HG03039 (cell line): ENCODE results near the gene RRBP1.

ENCODE experiments used
- ATAC-seq: cut with Tn5 transposase; IDR thresholded peaks from one replicate; pipeline ENCODE4 v1.9.1; 2021; ENCODE audit warnings: mild to moderate bottlenecking, moderate library complexity; ENCODE audit not compliant: unreplicated experiment

The RRBP1 gene

DNA sequence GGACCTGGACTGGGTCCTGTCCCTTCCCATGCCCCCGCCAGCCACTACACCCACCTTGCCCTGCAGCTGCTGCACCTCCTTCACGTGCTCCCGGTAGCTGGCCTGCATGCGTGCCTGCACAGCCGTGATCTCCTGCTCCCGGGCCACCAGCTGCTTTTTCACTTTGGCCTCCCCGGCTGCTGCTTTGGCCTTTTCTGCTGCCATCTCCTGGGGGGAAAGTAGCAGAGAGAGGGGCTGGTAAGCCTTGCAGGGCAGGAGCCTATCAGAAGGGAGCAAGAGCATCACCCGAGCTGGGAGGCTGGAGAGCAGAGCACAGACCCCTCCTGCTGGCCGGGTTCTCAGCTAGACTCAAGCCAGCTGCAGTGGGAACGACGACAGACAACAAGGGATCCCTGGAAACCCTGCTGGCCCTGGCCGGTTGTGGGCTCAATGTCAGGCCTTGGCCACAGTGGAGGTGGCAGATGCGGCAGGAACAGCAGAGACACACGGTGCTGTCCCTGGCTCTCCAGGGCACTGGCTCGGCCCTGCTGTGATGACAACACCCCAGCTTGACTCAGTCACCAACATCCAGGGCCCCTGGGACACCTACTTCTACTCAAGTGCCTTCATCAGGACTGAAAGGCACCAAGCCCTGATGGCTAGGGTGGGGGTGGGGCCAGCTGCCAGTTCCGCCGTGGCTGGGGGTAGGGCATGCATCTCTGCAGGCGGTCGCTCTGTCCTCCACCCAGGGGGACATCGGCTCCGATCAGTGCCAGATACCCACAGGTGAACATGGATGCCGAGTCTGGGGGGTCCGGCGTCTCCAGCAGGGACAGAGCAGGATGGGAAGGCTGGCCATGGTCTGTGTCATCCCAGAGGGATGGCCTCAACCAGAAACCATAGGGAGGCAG, 45.3 kb downstream of the RRBP1 start:
- no peak for ATAC-seq

DNA sequence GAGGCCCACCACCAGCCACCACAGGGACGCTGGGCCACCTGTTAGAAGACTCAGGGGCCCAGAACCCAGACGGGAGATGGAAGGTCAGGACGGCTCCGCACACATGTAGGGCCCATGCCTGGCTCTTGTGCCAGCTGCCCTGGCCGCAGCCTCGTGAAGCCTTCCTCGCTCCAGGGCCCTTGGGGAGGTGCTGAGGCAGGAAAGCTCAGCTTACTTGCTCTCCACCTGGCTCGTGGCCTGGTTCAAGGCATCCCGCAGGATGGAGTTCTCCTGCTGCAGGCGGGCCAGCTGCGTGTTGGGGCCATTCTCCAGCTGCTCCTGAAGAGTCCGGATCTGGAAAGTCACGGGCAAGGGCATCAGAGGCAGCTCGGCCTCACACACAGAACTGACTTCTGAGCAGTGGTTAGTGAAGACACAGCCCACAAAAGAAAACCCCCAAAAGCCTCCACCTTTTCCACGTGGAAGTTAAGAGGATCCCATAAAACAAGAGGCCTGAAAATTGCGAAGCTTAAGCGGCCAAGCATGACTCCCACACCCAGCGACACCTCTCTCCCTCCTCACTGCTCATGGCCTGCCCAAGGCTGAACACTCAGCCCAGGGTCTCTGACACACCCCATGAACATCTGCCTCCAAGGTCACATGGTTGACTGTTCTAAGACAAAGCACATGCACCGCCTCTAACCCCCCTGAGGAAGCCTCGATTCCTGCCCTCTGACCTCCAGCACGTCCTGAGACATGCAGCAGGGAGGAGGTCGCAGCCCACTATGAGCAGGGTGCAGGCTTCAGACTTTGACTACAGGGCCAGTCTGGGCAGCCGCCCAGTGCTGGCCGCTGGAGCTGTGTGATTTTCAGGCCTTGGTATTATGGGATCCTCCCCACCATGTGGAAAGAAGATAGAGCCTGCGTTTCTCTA, 46.5 kb downstream of the RRBP1 start:
- ATAC-seq = no peak

DNA sequence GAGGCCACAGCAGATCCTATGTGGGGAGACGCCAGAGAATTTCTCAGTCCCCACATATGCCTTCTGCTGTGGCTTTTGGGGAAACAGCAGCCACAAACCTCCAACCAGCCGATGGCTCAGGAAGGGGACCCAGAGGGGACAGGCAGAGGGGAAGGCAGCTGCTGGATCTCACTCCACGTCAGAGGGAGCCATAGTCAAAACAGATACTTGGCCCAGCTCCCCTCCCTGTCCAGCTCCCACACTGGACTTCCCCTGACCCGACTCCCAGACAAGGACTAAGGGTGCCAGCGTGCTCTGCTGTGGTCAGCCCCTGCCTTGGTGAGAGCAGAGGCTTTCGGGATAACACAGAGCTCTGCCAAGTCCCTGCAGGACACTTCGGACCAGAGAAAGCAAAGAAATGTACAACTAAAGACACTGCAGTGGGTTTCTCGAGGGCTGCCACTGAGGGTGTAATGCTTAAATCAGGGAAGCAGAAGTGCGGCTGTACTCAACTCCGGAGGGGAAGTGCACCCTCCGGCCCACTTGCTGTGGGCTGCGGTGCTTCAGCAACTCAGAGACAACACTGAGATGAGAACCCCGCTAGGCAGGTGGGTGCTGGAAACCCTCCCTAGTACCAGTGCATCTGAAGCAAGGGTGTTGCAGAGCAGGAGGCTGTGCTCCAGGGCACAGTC, 47.2 kb downstream of the RRBP1 start:
- no peak for ATAC-seq

DNA sequence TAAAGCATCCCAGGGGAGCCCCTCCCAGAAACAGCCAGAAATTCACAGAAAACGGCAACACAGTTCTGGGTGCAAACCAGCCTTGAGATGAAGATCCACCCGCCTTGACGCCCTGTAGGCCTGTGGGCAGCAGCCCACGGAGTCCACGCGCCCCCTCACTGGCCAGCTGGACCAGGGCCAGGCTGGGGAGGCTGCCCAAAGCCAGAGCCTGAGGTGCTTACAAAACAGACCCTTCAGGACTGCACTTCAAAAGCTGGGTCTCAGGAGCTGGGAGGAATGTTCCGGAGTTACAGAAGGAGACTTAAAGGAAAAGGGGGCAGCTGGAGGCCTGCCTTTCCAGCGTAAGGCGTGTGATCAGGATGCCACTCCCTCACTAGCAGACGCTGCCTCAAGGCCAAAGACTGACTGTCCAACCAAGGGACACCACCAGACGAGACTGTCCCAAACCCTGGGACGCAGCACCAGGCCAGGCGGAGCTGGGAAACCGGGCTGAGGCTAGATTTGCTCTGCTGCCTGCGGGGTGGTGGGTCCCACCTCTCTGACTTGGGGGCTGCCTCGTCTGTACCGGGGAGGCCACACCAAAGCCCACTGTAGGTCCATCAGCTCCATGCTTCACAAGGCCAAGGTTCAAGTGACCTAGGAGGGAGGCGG, 48.1 kb downstream of the RRBP1 start:
- ATAC-seq = no peak

DNA sequence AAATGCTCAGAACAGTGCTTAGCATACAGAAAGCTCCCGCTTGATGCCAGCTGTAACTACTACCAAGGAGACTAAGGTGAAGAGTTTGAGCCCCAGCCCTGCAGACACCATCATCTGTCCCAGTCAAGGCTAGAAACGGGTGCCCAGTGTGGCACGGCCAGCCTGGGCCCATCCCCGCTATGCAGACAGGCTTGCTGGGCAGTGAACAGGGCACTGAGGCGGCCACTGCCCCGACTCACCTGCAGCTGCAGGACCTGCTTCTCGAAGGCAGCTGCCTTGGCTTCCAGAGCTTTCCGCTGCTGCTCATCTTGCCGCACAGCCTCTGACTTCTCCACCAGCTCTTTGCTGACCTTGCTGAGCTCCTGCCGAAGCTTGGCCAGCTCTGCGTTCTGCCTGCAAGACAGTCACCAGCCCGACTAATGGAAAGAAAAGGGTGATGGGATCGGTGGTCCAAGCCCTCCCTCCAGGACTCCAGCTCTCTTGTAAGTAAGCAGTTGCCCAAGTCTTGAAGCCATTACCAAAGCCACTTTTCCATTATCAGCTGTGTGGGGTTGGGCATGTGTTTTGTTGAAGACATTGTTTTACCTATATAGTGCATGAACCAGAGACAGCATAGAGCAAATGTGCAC, 48.7 kb downstream of the RRBP1 start:
- ATAC-seq = no peak

DNA sequence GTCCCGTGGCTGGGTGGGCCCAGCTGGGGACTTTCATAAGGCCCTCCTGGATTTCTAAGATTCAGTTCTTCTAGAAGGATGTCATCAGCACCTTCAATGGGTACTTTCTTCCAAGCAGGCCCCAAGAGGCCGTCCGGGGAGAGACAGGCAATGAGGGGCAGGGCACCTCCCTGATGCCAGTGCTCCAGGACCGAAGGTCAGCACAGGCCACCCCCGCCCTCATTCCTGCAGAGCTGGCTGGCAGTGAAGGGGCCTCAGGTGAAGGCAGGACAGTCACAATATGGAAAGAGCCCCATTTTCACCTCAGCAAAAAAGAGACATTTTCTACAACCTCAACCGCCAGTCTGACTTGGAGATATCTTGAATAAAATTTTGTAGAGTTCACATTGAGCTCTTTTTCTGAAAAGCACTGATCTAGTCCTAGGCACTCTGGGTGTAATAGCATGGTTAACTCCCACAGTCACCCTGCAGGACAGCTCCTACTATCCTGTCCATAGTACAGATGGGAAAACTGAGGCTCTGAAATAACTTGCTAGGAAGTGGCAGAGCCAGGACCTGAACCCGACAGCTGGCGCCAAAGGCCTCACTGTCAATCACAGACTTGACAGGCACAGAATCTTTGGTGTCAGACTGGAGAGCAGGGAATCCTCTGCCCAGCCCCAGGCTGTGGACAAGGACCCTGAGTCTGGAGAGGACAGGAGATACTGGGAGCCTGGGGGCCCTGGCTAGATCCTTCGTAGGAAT, 50.3 kb downstream of the RRBP1 start:
- ATAC-seq = no peak

DNA sequence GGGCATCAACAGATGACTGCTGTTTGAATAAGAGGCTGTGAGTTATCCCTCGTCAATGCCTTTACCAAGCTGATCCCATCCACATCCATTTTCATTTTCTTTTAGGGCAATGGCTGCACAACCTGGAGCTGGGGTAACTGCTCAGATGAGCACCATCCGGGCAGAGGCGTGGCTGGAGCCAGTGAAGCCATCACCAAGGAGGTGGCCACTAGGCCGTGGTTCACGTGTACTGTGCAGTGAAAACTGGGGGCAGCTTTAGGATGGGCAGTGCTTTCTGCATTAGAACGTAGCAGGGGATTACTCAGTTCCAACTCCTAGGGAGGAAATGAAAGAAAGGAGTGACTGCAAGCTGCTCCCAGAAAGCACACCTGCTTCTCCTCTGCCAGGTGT, 51.2 kb downstream of the RRBP1 start:
- no peak for ATAC-seq

DNA sequence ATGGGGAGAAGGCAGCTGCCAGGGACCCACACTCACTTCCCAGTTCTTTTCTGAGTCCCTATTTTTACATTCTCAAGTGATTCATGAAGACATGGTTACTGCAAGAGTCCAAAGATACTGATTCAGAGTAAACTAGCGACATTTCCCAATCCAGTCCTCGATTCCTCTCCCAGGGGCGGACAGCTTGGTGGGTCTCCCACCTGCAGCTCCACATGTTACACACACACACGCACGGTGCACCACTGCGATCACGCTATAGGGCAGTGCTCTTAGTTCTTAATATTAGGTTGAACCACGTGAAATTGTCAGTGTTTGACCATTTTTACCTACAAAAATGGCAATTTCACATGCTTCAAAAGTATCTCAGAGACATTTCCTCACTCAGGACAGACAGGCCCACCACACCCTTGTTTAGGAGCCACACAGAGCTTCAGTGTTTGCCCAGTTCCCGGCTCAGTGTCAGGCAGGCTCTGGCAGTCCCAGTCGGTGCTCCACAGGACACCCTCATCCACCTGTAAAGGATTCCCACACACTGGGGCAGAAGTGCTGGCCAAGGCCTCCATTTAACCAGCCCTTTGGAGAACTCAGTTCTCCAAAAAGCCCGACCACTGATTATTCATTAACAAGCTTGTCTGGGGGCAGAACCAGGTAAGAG, 51.8 kb downstream of the RRBP1 start:
- ATAC-seq = no peak

DNA sequence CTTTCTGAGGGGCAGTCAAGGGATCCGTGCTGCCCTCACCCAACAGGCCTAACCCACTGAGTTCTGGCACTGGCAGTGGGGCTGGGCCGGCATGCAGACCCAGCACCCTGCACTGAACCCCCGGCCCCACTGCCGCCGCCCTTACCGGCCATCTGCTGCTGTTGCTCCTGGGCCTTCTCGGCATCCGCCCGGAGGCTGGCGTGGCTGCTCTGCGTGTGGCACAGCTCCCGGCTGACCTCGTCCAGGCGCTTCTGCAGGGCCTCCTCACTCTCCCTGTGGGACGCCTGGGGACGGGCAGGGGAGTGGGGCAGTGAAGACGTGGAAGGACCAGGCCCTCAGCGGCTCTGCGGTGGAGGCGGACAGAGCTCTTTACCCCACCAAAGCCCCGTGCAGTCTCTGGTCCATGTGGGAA, 52.4 kb downstream of the RRBP1 start:
- no peak for ATAC-seq

DNA sequence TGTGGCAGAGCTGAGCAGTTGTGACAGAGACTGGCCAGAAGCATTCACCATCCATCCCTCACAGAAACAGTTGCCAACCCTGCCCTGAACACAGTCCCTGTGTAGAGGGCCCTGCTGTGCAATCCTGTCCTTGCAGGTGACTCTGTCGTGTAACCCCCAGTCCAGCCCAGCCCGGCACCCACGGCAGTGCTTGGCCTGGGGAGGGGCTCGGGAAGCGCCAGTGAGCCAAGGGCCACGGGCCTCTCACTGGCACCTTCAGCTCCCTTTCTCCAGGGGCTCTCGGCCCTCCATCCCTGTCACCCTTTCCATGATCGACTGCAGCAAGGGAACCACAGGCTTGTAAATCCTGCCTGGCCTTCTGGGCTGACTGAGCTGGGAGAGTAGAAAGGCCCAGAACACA, 53.0 kb downstream of the RRBP1 start:
- ATAC-seq = no peak

DNA sequence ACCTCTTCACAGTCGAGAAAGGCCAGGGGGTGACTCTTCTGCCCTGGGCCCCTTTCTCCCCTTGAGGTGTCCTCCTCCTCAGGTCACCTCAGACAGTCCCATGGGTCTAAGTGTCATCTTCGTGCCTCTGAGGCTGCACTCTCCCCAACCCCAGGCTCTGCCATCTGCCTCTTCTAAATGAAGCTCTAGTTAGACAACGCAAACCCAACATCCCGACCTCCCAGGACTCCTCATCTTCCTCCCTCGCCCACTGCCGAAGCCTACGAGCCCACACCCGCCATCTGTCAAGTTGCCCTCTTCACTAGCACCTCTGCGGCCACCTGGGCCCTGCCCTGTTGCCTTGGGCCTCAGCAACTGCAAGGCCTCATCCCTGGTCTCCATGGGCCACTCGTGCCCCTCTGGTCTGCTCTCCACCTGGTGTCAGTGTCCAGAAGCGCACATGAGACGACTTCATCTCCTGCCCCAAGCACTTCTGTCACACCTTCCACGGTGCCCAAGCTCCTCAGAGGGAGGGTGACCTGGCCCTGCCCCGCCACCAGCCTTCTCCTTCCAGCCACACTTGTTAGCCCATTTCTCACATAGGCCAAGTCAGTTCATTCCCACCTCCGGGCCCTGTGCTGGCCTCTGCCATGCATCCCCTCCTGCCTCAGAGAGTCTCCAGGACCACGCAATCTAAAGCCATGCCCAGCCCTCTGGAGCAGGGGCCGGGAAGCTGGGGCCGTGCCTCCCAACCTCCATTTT, 53.8 kb downstream of the RRBP1 start:
- ATAC-seq = no peak

DNA sequence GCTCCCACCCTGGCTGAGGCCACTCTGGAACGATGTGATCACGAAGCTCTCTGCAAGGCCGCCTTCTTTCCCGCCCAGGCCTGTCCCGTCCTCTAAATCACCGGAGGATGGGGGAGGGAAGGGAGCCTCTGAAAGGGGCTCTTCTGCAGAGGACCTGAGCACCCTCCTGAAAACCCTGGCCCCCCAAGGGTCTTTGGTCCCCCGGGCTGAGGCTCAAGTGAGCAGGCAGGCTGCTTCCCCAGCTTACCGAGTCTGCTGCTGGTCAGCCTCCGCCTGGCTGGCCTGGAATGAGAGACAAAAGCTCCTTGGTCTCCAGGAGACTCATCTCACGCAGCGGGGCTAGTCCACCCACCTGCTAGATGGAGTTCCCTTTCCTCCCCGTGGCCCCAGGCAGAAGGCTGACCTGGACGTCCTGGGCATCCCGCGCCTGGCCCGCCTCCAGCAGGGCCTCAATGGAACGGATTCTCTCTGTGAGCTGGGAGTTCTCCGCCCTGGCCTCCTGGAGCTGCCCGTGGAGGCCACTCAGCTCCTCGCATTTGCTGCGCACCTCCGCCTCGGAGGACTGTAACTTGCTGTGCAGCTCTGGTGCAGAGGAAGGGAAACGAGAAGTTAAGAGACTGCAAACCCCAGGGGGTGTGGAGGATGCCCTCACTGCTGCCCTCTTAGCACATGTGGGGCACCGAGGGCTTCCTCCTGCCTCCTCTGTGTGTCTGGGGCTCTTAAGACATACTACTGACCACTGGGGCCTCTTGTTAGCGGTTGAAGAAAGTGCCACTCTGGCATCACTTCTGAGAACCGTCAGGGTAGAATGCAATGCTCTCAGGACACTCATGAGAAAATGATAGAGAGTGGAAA, 54.7 kb downstream of the RRBP1 start:
- no peak for ATAC-seq

DNA sequence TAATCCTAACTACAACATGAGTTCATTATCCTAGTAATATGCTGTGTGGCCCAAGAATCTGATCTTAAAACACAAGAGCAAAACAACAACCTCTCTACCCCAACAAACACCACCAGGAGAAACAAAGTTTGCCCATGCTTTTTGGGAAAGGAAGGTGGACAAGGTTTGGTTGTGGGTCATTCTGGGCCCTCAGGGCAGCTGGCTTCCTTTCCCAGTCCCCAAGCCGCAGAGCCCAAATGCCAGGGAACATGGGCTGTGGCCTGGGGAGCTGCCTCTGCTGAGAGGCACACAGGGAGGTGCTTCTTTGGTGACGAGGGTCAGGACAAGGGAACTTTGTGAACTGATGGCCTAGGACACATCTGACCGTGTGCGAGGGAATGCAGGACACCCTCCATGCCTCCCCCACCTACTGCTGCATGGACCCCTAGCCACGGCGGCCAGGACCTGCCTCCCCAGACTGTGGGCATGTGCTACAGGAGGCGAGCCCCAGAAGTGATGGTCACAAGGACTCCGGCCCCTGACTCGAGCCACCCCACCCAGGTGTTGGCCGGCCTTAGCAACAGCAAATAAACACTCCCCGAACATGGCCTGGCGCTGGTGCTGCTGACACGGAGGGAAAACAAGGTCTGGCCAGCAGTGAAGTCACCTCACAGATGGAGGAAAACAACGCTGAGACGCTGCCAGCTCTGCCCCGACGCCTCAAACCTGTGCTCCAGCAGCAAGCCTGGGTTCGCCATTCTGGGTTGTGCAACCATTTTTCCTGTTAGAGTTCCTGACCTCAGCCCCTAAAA, 55.6 kb downstream of the RRBP1 start:
- ATAC-seq = no peak

DNA sequence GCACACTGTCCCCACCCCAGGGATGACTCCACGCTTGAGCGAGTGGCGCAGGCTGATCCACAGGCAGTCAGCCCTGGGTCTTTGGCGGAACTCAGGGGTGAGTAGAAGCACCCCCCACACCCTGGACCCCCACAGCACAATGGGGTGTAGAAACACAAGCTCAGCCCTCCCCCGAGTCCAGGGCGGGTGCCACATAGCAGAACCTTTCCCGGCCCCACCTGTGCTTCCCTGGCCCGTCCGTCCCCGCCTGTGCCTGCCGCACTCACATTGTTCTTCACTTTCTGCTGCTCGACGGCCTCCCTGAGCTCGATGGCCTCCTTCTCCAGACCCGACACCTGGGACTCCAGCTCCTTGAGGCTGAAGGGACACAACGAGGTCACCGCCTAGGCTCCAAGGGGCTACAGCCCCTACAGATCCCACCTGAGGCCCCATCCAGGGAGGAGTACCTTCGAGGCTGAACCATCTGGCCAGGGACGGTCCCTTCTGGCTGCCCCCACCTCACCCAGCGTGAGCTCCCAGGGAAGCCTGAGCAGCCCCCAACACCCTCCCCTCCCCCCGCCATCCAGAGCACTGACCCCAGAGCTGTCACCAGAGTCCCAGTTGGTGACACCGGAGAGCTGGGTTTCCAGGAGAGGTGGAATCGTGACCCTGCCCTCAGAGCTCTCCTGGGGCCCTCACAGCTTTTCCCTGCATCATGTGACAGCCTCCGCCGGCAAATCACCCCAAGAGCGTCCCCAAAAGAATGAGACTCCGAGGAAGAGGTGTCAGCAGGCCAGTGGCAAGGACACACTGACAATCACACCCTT, 56.6 kb downstream of the RRBP1 start:
- no peak for ATAC-seq

DNA sequence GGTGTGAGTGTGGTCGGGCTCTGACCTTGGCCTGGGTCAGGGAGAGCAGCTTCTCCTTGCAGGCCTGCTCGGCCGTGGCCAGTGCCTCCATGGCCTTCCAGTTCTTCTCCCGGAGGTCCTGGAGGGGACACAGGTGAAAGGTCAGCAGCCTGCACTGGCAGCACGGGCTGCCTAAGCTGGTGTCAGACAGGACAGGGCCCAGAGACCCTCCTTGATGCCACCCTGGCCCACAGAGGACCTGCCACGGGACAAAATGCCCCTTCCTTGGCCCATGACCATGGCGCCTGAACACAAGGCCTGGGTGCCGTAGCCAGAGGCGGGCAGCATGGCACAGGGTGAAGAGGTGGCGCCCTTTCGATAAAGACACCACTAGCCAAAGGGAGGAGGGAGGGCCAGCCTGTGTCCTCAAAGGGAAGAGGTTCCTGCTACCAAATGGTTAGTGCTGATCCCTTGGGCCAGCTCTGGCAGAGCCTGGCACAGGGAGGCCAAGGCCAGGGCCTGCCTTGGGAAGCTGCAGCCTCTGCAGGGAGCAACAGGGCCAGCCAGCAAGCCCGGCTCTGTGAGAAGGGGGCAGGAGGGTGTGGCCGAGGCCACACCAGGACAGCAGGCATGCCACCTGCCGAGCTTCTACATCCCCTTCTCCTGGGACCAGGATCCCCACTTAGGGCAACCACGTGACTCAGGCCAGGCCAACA, 57.3 kb downstream of the RRBP1 start:
- no peak for ATAC-seq
